D721Med (cell line): Measurements from ENCODE around the gene CDH7.

Experiments used
- DNase-seq: peaks from one replicate; pipeline ENCODE4 v3.0.0; 2011; ENCODE audit warnings: low spot score; ENCODE audit not compliant: insufficient read length
- FAIRE-seq: peaks from 2 replicates; lab custom pipeline; 2011; peaks lifted over from hg19 to GRCh38; lab: Jason Lieb, UNC
- CTCF ChIP-seq: IDR thresholded peaks from 2 replicates; pipeline ENCODE4 v1.5.1; 2012; ENCODE audit warnings: mild to moderate bottlenecking, control low read depth; ENCODE audit not compliant: insufficient read depth; ENCODE audit errors: missing control alignments

CDH7 gene

DNA sequence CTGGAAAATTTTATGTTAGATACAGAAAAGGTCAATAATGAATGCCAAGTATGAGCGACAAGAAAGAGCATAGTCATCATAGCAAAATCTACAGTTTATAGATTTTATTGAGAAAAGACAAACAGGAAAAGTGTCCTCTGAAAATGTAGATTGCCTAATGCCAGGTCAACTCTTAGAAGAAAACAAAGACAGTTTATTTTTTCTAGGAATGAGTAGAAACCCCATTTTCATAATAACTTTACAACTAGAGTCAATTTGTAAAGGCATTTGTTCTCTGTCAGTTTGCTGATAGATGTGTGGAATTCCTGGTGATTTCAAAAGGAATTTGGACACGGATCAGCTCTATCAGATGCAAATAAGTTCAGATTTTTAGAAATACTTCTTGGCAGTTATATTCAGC is 16.6 kb downstream of the CDH7 start:
- DNase-seq (no peak), FAIRE-seq (no peak)
- TF ChIP-seq CTCF: no peak

GRCh38 chr18:65768120-65768778 is 17.4 kb downstream of the CDH7 start:
- FAIRE-seq (no peak), DNase-seq (no peak)
- TF ChIP-seq CTCF: no peak

GRCh38 chr18:65769652-65770051 is 18.8 kb downstream of the CDH7 start:
- DNase-seq (no peak), FAIRE-seq (no peak)
- no peak for TF ChIP-seq CTCF

DNA sequence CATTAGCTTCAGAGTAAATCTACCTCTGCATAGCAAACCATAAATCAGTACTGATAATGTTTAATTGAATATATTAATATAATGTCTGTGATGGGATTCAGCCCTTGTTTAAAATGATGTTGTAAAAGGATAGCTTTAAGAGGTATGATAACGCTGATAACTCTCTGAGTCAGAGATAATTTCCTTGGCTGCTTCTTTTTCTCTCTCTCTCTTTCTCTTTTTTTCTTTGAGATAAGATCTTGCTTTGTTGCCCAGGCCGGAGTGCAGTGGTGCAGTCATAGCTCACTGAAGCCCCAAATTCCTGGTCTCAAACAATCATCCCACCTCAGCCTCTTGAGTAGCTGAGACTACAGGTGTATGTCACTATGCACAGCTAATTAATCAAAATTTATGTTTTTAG is 35.7 kb downstream of the CDH7 start:
- DNase-seq: no peak
- TF ChIP-seq CTCF: no peak
- FAIRE-seq: no peak

DNA sequence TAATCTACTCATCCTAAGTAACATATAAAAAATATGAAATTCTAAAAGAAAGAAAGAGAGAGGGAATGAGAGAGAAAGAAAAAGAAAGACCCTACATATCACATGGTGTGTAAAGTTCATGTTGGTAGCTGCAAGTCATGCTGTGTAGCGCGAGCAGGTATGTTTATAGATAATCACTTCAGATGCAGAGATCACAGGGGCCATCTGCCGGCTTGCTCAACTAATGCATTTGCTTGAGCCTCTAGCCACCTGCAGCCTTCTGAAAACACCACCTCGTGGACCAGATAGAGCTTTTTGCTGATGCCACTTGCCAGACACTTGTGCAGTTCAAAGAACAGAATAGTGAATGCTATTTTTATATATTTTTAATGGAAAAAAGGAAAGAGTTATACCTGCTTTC is 37.6 kb downstream of the CDH7 start:
- DNase-seq (no peak), FAIRE-seq (peak; percentile 100)
- TF ChIP-seq CTCF: peak; percentile 52

GRCh38 chr18:65790604-65791003 is 39.8 kb downstream of the CDH7 start:
- no peak for TF ChIP-seq CTCF
- DNase-seq (no peak), FAIRE-seq (no peak)

GRCh38 chr18:65791719-65792118 is 40.9 kb downstream of the CDH7 start:
- no peak for FAIRE-seq
- no peak for TF ChIP-seq CTCF
- DNase-seq: no peak
